BLaER1 treated with 17β-estradiol and CSF1 and Interleukin-3, amounts not matched to agents 10 nM and 100 nM (cell line): ENCODE results near the gene P4HTM.
A peak's percentile ranks its signal among the peaks of the same experiment; 100 is the strongest.

Experiments
- H3K27ac ChIP-seq, 11 experiments: shearing (Covaris generic); formaldehyde crosslinking; 2 replicates each; pipeline ENCODE4 v1.8.1; 2022
- H3K27me3 ChIP-seq, 11 experiments: shearing (Covaris generic); formaldehyde crosslinking; 2 replicates each; pipeline ENCODE4 v1.8.1; 2022
- H3K36me3 ChIP-seq, 11 experiments: shearing (Covaris generic); formaldehyde crosslinking; 2 replicates each; pipeline ENCODE4 v1.8.1; 2022
- H3K4me1 ChIP-seq, 10 experiments: shearing (Covaris generic); formaldehyde crosslinking; 2 replicates each; pipeline ENCODE4 v1.8.1; 2022
- H3K4me2 ChIP-seq, 11 experiments: shearing (Covaris generic); formaldehyde crosslinking; 2 replicates each; pipeline ENCODE4 v1.8.1; 2022
- H3K4me3 ChIP-seq, 10 experiments: shearing (Covaris generic); formaldehyde crosslinking; 2 replicates each; pipeline ENCODE4 v1.8.1; 2022
- H3K9ac ChIP-seq, 11 experiments: shearing (Covaris generic); formaldehyde crosslinking; 2 replicates each; pipeline ENCODE4 v1.8.1; 2022
- H3K9me3 ChIP-seq, 11 experiments: shearing (Covaris generic); formaldehyde crosslinking; replicated peaks in 1 of 11; 2 replicates each; pipeline ENCODE4 v1.8.1; 2022
- H4K20me1 ChIP-seq, 11 experiments: shearing (Covaris generic); formaldehyde crosslinking; 2 replicates each; pipeline ENCODE4 v1.8.1; 2022
- Cebpa-rat ChIP-seq, 11 experiments: shearing (Covaris generic); IDR thresholded peaks; 2 replicates each; pipeline ENCODE4 v1.8.1; 2022

P4HTM gene

DNA sequence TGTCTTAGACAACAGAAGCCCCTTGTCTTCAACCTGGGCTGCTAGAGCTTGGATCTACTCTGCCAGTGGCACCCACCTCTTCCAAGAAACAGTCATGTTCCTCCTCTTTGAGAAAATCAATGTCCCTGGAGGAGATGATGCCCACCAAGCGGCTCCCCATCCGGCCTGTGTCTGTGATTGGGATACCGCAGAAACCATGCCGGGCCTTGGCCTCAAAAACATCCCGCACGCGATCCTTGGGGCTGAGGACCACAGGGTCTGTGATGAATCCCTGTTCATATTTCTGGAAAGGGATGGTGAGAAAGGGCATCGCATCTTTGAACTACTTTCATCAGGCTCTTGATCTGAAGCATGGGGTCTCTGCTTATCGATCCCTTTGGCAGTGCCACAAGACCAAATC is 37.6 kb downstream of the P4HTM start:
- no peak for TF ChIP-seq Cebpa-rat (IDR thresholded peaks at IDR 0.05)
- H3K9me3 ChIP-seq: no peaks in the 10 kb centered on the region
- H3K4me2 ChIP-seq: peak overlapping the region; percentile 97 to 100 (median 99)
- peaks cover 6 to 69% (median 48%) of the 10 kb centered on the region in 11 experiments; a peak in 19 of 22 replicates for H4K20me1 ChIP-seq
- peak overlapping the region in 2 of 11 experiments; percentile 22 to 76; a peak in 2 of 22 replicates for H3K27ac ChIP-seq
- peak overlapping the region in 8 of 10 experiments; percentile 69 to 84 (median 76); a peak in 8 of 20 replicates for H3K4me3 ChIP-seq
- H3K4me1 ChIP-seq: peaks cover 63 to 71% (median 64%) of the 10 kb centered on the region in 10 experiments
- H3K27me3 ChIP-seq: no peaks in the 10 kb centered on the region
- peaks cover 75 to 86% (median 83%) of the 10 kb centered on the region in 11 experiments for H3K36me3 ChIP-seq
- peak overlapping the region in 5 of 11 experiments; percentile 21 to 87 (median 83); a peak in 7 of 22 replicates for H3K9ac ChIP-seq

DNA sequence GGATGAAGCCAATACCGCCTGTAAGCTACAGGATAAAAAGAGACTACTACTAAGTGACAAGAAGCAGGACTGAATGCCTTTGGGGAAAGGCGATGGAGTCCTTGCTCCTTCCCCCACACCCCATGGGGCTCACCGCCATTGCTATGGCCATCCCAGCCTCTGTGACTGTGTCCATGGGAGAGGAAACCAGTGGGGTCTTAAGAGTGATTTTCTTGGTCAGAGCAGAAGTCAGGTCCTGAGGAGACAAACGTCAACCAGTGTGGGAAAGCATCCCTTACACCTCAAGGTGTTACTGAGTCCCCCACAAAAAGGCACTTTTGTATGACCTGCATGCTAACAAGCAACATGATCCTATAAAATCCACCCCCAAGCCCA is 38.2 kb downstream of the P4HTM start:
- TF ChIP-seq Cebpa-rat (IDR thresholded peaks at IDR 0.05): no peak
- Histone ChIP-seq H3K27me3 (no peaks in the 10 kb centered on the region), H3K4me1 (peaks cover 56 to 65% (median 58%) of the 10 kb centered on the region in 10 experiments), H3K9me3 (no peaks in the 10 kb centered on the region), H3K4me3 (peak overlapping the region; percentile 69 to 84 (median 74)), H3K4me2 (peak overlapping the region; percentile 97 to 100 (median 99)), H3K36me3 (peaks cover 77 to 89% (median 84%) of the 10 kb centered on the region in 11 experiments), H3K9ac (peak overlapping the region; percentile 81 to 94 (median 87)), H4K20me1 (peaks cover 6 to 63% (median 42%) of the 10 kb centered on the region in 11 experiments; a peak in 19 of 22 replicates), H3K27ac (peak overlapping the region in 9 of 11 experiments; percentile 76 to 91 (median 86); a peak in 16 of 22 replicates)

- Histone ChIP-seq H3K27me3 (no peaks in the 10 kb centered on the region), H3K27ac (peak within 1 kb of the TSS; percentile 70 to 91 (median 86); a peak in 21 of 22 replicates)
- TF ChIP-seq Cebpa-rat (IDR thresholded peaks at IDR 0.05): peak in 7 of 11 experiments; percentile 46 to 68 (median 63); a peak in 7 of 22 replicates
These were observed 38.9 kb downstream of the P4HTM start, which contains the start of gene IMPDH2 for GRCh38 chr3:49028673-49029562. Gene IMPDH2, minus strand, starts transcription at chr3:49029398. Its CDS starts 48 bp downstream, at chr3:49029350.

GRCh38 chr3:49029563-49029884 is 39.5 kb downstream of the P4HTM start:
- Histone ChIP-seq H3K27me3 (no peaks in the 10 kb centered on the region), H3K27ac (peak overlapping the region in 10 of 11 experiments; percentile 20 to 91 (median 84); a peak in 13 of 22 replicates), H4K20me1 (peaks cover 6 to 59% (median 29%) of the 10 kb centered on the region in 11 experiments; a peak in 18 of 22 replicates), H3K4me1 (peaks cover 44 to 52% (median 45%) of the 10 kb centered on the region in 10 experiments), H3K9ac (peak overlapping the region; percentile 81 to 94 (median 87); a peak in 19 of 22 replicates), H3K4me2 (peak overlapping the region; percentile 97 to 100 (median 99); a peak in 20 of 22 replicates), H3K4me3 (peak overlapping the region; percentile 69 to 84 (median 74); a peak in 14 of 20 replicates), H3K36me3 (peaks cover 77 to 89% (median 84%) of the 10 kb centered on the region in 11 experiments), H3K9me3 (no peaks in the 10 kb centered on the region)
- no peak; a peak in 1 of 22 replicates for TF ChIP-seq Cebpa-rat (IDR thresholded peaks at IDR 0.05)

More at GRCh38 chr3:49028673-49029562, 38.9 kb downstream of the P4HTM start, which contains the start of gene IMPDH2:
- Histone ChIP-seq H3K9me3 (no peaks in the 10 kb centered on the region), H4K20me1 (peaks cover 6 to 61% (median 35%) of the 10 kb centered on the region in 11 experiments; a peak in 19 of 22 replicates), H3K4me3 (peak within 1 kb of the TSS; percentile 69 to 84 (median 74)), H3K9ac (peak within 1 kb of the TSS; percentile 81 to 94 (median 87)), H3K4me2 (peak within 1 kb of the TSS; percentile 97 to 100 (median 99)), H3K4me1 (peaks cover 50 to 58% (median 52%) of the 10 kb centered on the region in 10 experiments), H3K36me3 (peaks cover 77 to 89% (median 84%) of the 10 kb centered on the region in 11 experiments)

- 0 out of 22 replicates have a peak overlapping the region, but pooled peaks of 1 of the 11 experiments have one; percentile 76 for H3K27ac ChIP-seq
- peaks cover 6 to 59% (median 23%) of the 10 kb centered on the region in 11 experiments; a peak in 18 of 22 replicates for H4K20me1 ChIP-seq
- peaks cover 38 to 50% (median 41%) of the 10 kb centered on the region in 10 experiments for H3K4me1 ChIP-seq
- H3K36me3 ChIP-seq: peaks cover 76 to 89% (median 84%) of the 10 kb centered on the region in 11 experiments
- no peak for TF ChIP-seq Cebpa-rat (IDR thresholded peaks at IDR 0.05)
- no peaks in the 10 kb centered on the region for H3K27me3 ChIP-seq
- H3K4me3 ChIP-seq: no peak overlapping the region
- no peaks in the 10 kb centered on the region for H3K9me3 ChIP-seq
- H3K4me2 ChIP-seq: no peak overlapping the region
- peak overlapping the region in 6 of 11 experiments; percentile 17 to 94 (median 86); a peak in 3 of 22 replicates for H3K9ac ChIP-seq
These were observed 40.3 kb downstream of the P4HTM start for GRCh38 chr3:49030321-49030720.

DNA sequence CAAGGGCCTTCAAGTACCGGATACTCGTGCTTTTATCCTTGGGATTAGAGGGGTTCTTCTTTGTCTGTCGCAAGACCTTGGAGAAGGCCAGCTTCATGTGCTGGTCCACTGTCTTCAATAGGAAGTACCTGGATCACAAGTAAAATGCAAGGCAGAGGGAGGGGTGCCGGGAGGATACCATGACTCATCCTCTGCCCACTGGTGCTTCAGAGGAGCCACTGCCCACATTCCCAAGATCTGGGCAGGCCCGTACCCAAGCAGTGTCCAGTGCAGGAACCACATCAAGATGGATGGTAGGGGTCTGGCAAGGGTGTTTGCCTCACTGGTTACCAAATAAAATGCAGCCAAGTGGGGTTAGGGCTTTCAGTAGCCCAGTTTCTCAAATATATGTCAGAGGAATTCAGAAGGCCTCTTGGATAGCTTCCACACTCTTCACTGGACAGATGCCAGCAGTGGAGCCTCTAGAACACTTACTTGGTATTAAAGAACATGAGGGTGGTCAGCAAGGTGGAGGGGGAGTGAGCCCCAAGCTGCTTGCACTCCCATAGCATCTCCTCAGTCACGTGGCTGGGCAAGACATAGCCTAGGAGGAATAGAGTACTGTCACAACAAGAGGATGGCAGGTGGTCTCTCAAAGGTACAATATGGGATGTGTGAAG is 42.7 kb downstream of the P4HTM start:
- H3K36me3 ChIP-seq: peaks cover 67 to 89% (median 84%) of the 10 kb centered on the region in 11 experiments

GRCh38 chr3:49034650-49035049 is 44.6 kb downstream of the P4HTM start:
- peak overlapping the region in 1 of 11 experiments; percentile 1; a peak in 1 of 22 replicates for H3K27ac ChIP-seq
- peaks cover 83 to 100% (median 100%) of the 10 kb centered on the region in 11 experiments for H3K36me3 ChIP-seq
- H3K27me3 ChIP-seq: no peaks in the 10 kb centered on the region
- TF ChIP-seq Cebpa-rat (IDR thresholded peaks at IDR 0.05): no peak
- H4K20me1 ChIP-seq: peaks cover 0 to 54% (median 5%) of the 10 kb centered on the region in 11 experiments; a peak in 12 of 22 replicates
- H3K4me3 ChIP-seq: no peak overlapping the region
- H3K4me2 ChIP-seq: peak overlapping the region in 1 of 11 experiments; percentile 57; a peak in 3 of 22 replicates
- H3K4me1 ChIP-seq: peaks cover 0 to 23% (median 8%) of the 10 kb centered on the region in 10 experiments; a peak in 12 of 20 replicates
- peak overlapping the region in 3 of 11 experiments; percentile 7 to 25 (median 17); a peak in 1 of 22 replicates for H3K9ac ChIP-seq
- H3K9me3 ChIP-seq: no peaks in the 10 kb centered on the region

More for the DNA sequence above, 42.7 kb downstream of the P4HTM start:
- no peak for TF ChIP-seq Cebpa-rat (IDR thresholded peaks at IDR 0.05)
- Histone ChIP-seq H3K9me3 (no peaks in the 10 kb centered on the region), H4K20me1 (peaks cover 0 to 58% (median 8%) of the 10 kb centered on the region in 11 experiments; a peak in 12 of 22 replicates), H3K27ac (no peak overlapping the region), H3K4me3 (no peak overlapping the region), H3K27me3 (no peaks in the 10 kb centered on the region), H3K9ac (peak overlapping the region in 2 of 11 experiments; percentile 14 to 21; a peak in 4 of 22 replicates), H3K4me1 (peaks cover 13 to 35% (median 21%) of the 10 kb centered on the region in 10 experiments), H3K4me2 (no peak overlapping the region)

GRCh38 chr3:49035281-49035680 is 45.2 kb downstream of the P4HTM start:
- TF ChIP-seq Cebpa-rat (IDR thresholded peaks at IDR 0.05): no peak
- H3K36me3 ChIP-seq: peaks cover 84 to 100% (median 100%) of the 10 kb centered on the region in 11 experiments

More at GRCh38 chr3:49035281-49035680, 45.2 kb downstream of the P4HTM start:
- Histone ChIP-seq H3K27ac (peak overlapping the region in 3 of 11 experiments; percentile 1 to 34 (median 2); a peak in 2 of 22 replicates), H3K4me1 (peaks cover 0 to 23% (median 8%) of the 10 kb centered on the region in 10 experiments; a peak in 11 of 20 replicates), H3K27me3 (no peaks in the 10 kb centered on the region), H3K4me3 (no peak overlapping the region), H3K9me3 (no peaks in the 10 kb centered on the region), H3K9ac (peak overlapping the region in 4 of 11 experiments; percentile 7 to 23 (median 14); a peak in 3 of 22 replicates), H4K20me1 (peaks cover 0 to 54% (median 5%) of the 10 kb centered on the region in 11 experiments; a peak in 13 of 22 replicates), H3K4me2 (peak overlapping the region in 4 of 11 experiments; percentile 28 to 70 (median 54); a peak in 6 of 22 replicates)
